Measurements from ENCODE around the gene SYNDIG1. TPM values are rescaled to one million over a fixed set of nuclear protein-coding genes. Genes with fewer than 3 reads are reported as not detected.

SYNDIG1 gene
- total and polyA plus RNA-seq, 2 of the 4 experiments (the other 2 are of a cell fraction), result not detected

GRCh38 chr20:24708411-24709295 is 239.2 kb downstream of the SYNDIG1 start:
- no peaks in the 10 kb centered on the region for H3K9me3 ChIP-seq (ENCODE audit: control insufficient read depth, insufficient read depth, low read length)
- H2BK20ac ChIP-seq (ENCODE audit: low read depth, low read length), result no peak overlapping the region
- H3K14ac ChIP-seq (replicated peaks; ENCODE audit: low read depth, low read length), result no peak overlapping the region
- no peaks in the 10 kb centered on the region for H3K79me1 ChIP-seq (ENCODE audit: low read depth in 1 of 2, low read length in 2 of 2)
- no peak overlapping the region for H3K27ac ChIP-seq (ENCODE audit: insufficient read depth, low read length)
- no peaks in the 10 kb centered on the region for H3K4me1 ChIP-seq (ENCODE audit: control insufficient read depth, insufficient read depth, low read length)
- H3K36me3 ChIP-seq (ENCODE audit: control insufficient read depth, insufficient read depth, low read length), result no peaks in the 10 kb centered on the region
- H3K56ac ChIP-seq (ENCODE audit: extremely low read depth, insufficient read depth, low read length), result no peak overlapping the region
- no peaks in the 10 kb centered on the region for H4K20me1 ChIP-seq (ENCODE audit: insufficient read depth, low read length)
- no peak overlapping the region for H3K23ac ChIP-seq (ENCODE audit: low read depth, low read length)
- no peak overlapping the region for H3K18ac ChIP-seq (ENCODE audit: low read depth, low read length)
- H3K27me3 ChIP-seq (ENCODE audit: control insufficient read depth, insufficient read depth, low read length), result peaks cover 23% of the 10 kb centered on the region
- no peak overlapping the region for H4K91ac ChIP-seq (ENCODE audit: insufficient read depth, low read depth, low read length)
- ChIA-PET POLR2A (ENCODE audit: unreplicated experiment) (no interaction called here), CTCF (no interaction called here)
- ATAC-seq (ENCODE audit: low read depth) (no peak), DNase-seq (peak; percentile 4)
- intact Hi-C loops (cut with micrococcal nuclease) (no loop called here), in situ Hi-C loops (cut with MboI; ENCODE audit: low sequenced_read_pairs) (no loop called here), dilution Hi-C loops (cut with HindIII; ENCODE audit: low sequenced_read_pairs, unreplicated experiment) (no loop called here)
- H2BK5ac ChIP-seq (ENCODE audit: low read depth, low read length, poor library complexity, severe bottlenecking), result no peak overlapping the region
- no peak overlapping the region for H2AK5ac ChIP-seq (ENCODE audit: low read depth, low read length)
- no peak overlapping the region for H3K9ac ChIP-seq (ENCODE audit: low read depth, low read length)
- no peak overlapping the region for H3K4me3 ChIP-seq (ENCODE audit: insufficient read depth, low read depth, low read length)
- BruUV-seq (replicated peaks), result no TSS peak
- H2AK9ac ChIP-seq (replicated peaks; ENCODE audit: low read depth, low read length, poor library complexity), result no peak overlapping the region
- H3K4me2 ChIP-seq (ENCODE audit: low read depth, low read length), result no peak overlapping the region
- no peaks in the 10 kb centered on the region for H3K9me1 ChIP-seq (ENCODE audit: insufficient read depth, low read length)
- no peak overlapping the region for H2BK120ac ChIP-seq (ENCODE audit: low read depth, low read length)
- H4K8ac ChIP-seq (ENCODE audit: low read depth in 2 of 2, low read length in 2 of 2), result no peak overlapping the region
- no peak overlapping the region for H2AFZ ChIP-seq (replicated peaks; ENCODE audit: low read length, poor library complexity)
- WGBS, 2 experiments (ENCODE audit: extremely low coverage in 2 of 2, insufficient read length in 1 of 2), result 8% methylated on average over 2 of the region's 8 CpGs; no CpG with 5 or more reads in 1 of the 2 experiments
- TF ChIP-seq MXI1 (IDR thresholded peaks at IDR 0.05; ENCODE audit: borderline replicate concordance, low read depth, low read length), result no peak
- no peak overlapping the region for H2BK15ac ChIP-seq (ENCODE audit: low read depth, low read length)
- H4K5ac ChIP-seq (ENCODE audit: low read depth, low read length), result no peak overlapping the region
- H3K4ac ChIP-seq (ENCODE audit: low read depth, low read length), result no peak overlapping the region

All from IMR-90 (cell line).